NCI-H1092 treated with DMSO at 0.1 percent for 48 hours (cell line): ENCODE data around the gene MSGN1.

ENCODE experiments used
- DNase-seq: peaks from one replicate; lab custom pipeline; 2025; lab: John Stamatoyannopoulos, UW

Gene MSGN1

GRCh38 chr2:17849275-17849674, 33.0 kb downstream of the MSGN1 start:
- no peak for DNase-seq

GRCh38 chr2:17850151-17850550, 33.9 kb downstream of the MSGN1 start:
- no peak for DNase-seq

GRCh38 chr2:17851731-17852585, 35.7 kb downstream of the MSGN1 start:
- peak; percentile 2 for DNase-seq

GRCh38 chr2:17853799-17854198, 37.5 kb downstream of the MSGN1 start:
- DNase-seq = no peak

GRCh38 chr2:17857021-17857420, 40.8 kb downstream of the MSGN1 start:
- DNase-seq = no peak

GRCh38 chr2:17858064-17858463, 41.8 kb downstream of the MSGN1 start:
- no peak for DNase-seq

- no peak for DNase-seq
These were observed 47.3 kb downstream of the MSGN1 start for GRCh38 chr2:17863539-17863938.

- no peak for DNase-seq
These were observed 48.4 kb downstream of the MSGN1 start for GRCh38 chr2:17864676-17865075.

- DNase-seq = no peak
These were observed 50.9 kb downstream of the MSGN1 start for GRCh38 chr2:17867133-17867532.
